ENCODE results near the gene PTGER4. TPM values are rescaled to one million over a fixed set of nuclear protein-coding genes. Genes with fewer than 3 reads are reported as not detected.
"Not testable (repeated sequence)": the region's sequence is repeated elsewhere in the genome, so short reads cannot be mapped to it uniquely, and the experiment has no call there.

Gene PTGER4
- 4.8 and 9.2 TPM in 2 replicates for total RNA-seq (2014; rRNA removed; shearing (Covaris generic))
- 2.1 and 4.3 TPM in 2 replicates for polyA plus RNA-seq (2015; cell fraction: cytosol; rRNA removed)
- 3.6 TPM in 2 replicates for polyA plus RNA-seq (2015; cell fraction: nucleus; rRNA removed)

DNA sequence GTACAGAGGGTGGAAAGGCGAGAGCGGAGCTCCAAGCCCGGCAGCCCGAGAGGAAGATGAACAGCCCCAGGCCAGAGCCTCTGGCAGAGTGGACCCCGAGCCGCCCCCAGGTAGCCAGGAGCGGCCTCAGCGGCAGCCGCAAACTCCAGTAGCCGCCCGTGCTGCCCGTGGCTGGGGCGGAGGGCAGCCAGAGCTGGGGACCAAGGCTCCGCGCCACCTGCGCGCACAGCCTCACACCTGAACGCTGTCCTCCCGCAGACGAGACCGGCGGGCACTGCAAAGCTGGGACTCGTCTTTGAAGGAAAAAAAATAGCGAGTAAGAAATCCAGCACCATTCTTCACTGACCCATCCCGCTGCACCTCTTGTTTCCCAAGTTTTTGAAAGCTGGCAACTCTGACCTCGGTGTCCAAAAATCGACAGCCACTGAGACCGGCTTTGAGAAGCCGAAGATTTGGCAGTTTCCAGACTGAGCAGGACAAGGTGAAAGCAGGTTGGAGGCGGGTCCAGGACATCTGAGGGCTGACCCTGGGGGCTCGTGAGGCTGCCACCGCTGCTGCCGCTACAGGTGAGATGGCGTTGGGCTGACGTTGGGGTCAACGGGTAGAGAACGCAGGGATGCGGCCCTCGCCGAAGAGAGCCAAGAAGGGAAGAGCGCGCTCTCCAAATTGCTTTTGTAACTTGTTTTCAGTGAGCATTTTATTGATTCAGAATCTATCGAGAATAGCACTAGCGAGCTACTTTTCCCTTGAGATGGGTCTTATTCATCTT, at the start of gene PTGER4:
Gene PTGER4, plus strand, starts transcription at position 3 of the 769 bp plus-strand sequence. CDS start 1,079 bp downstream, outside the sequence.
- no peak for DNase-seq (ENCODE audit: low read depth)

GRCh38 chr5:40630126-40630525, 49.6 kb upstream of the PTGER4 start:
- DNase-seq (ENCODE audit: low read depth): no peak

- no peak for DNase-seq (ENCODE audit: low read depth)
These were observed 48.5 kb upstream of the PTGER4 start for GRCh38 chr5:40631236-40631635.

- no peak for DNase-seq (ENCODE audit: low read depth)
These were observed 45.6 kb upstream of the PTGER4 start for GRCh38 chr5:40634154-40634553.

DNA sequence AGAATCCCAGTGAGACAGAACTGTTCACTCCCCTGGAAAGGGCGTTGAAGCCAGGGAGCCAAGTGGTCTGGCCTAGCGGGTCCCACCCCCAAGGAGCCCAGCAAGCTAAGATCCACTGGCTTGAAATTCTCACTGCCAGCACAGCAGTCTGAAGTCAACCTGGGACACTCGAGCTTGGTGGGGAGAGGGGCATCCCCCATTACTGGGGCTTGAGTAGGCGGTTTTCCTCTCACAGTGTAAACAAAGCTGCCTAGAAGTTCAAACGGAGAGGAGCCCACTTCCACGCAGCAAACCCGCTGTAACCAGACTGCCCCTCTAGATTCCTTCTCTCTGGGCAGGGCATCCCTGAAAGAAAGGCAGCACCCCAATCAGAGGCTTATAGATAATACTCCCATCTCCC, 45.1 kb upstream of the PTGER4 start:
- no peak for DNase-seq (ENCODE audit: low read depth)

- DNase-seq (ENCODE audit: low read depth): not testable (repeated sequence)
These were observed 40.2 kb upstream of the PTGER4 start for GRCh38 chr5:40639531-40639930.

- DNase-seq (ENCODE audit: low read depth): no peak
These were observed 33.4 kb upstream of the PTGER4 start for GRCh38 chr5:40646266-40646665.

DNA sequence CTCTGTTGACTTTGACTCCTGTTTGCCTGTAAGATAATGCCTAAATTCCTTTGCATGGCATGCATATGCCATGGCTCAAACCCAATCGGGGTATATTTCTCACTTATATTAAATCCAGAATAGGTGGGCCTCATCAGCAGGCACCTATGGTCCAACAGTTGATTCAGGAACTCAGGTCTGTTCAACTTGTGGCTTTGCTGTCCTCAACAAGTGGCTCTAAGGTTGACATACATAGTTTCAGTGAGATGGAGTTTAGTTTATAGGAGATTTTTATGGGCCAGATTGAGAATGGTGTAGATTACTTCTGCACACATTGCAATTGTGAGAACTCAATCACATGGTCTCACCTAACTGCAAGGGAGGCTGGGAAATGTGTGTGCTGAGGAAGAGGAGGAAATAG, 31.6 kb upstream of the PTGER4 start:
- no peak for DNase-seq (ENCODE audit: low read depth)

- DNase-seq (ENCODE audit: low read depth): no peak
These were observed 30.2 kb upstream of the PTGER4 start for GRCh38 chr5:40649463-40650030.

GRCh38 chr5:40651201-40651600, 28.5 kb upstream of the PTGER4 start:
- no peak for DNase-seq (ENCODE audit: low read depth)

DNA sequence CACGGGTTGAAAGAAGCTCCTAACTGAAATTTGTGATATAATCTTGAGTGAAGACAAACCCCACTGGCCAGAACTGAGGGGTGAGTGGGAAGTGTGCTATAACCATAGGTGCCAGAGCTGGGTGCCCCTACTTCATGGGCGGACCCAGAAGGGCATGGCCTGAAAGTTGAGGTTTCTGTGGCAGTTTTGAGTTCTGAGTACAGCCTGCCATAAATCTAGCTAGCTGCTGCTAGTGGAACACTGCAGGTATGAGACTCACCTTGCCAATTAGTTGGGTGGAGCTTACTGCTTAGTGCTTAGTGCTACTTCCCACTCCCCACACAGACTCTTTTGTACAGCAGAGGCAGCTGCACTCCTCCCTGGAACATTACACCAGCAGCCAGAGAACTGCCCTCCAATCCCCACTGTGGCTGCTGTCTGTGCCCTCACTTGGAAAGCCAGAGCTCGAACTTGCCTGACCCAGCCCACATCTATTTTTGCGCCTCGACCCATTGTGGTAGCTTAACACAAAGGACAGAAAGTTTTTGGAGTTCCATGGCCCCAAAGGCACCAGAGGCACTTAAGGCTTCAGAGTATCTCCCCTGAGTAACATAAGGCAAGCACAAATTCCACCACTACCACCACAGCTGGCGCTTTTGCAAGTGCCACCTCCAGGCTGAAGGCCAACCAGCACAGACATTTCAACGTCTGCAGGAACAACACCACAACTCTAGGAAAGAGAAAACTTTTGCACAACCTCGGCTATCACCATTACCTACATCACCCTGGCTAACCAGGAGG, 27.1 kb upstream of the PTGER4 start:
- DNase-seq (ENCODE audit: low read depth): no peak

GRCh38 chr5:40653221-40654022, 26.3 kb upstream of the PTGER4 start:
- no peak for DNase-seq (ENCODE audit: low read depth)

GRCh38 chr5:40654377-40654991, 25.2 kb upstream of the PTGER4 start:
- DNase-seq (ENCODE audit: low read depth): no peak

DNA sequence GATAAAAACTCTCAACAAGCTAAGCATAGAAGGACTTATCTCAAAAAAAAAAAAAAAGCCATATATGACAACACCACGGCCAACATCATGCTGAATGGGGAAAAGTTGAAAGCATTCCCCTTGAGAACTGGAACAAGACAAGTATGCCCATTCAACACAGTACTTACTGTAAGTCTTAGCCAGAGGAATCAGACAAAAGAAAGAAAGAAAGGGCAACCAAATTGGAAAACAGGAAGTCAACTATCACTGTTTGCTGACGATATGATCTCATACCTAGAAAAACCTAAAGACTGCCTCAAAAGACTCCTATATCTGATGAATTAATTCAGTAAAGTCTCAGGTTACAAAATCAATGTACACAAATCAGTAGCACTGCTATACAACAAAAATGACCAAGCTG, 24.6 kb upstream of the PTGER4 start:
- DNase-seq (ENCODE audit: low read depth): no peak

- not testable (repeated sequence) for DNase-seq (ENCODE audit: low read depth)
These were observed 23.6 kb upstream of the PTGER4 start for GRCh38 chr5:40656091-40656490.

DNA sequence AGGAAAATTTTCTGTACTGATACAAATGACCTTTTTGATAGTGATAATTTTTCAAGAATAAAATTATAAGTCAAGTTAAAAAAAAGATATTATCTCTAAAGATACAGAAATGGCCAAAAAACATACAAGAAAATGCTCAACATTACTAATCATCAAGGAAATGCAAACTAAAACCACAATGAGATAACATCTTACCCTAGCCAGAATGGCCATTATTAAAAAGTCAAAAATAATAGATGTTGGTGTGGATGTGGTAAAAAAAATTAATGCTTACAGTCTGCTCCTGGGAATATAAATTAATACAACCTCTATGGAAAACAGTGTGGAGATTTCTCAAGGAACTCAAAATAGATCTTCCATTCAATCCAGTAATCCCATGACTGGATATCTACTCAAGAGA, 22.9 kb upstream of the PTGER4 start:
- no peak for DNase-seq (ENCODE audit: low read depth)

GRCh38 chr5:40660751-40661150, 19.0 kb upstream of the PTGER4 start:
- no peak for DNase-seq (ENCODE audit: low read depth)

DNA sequence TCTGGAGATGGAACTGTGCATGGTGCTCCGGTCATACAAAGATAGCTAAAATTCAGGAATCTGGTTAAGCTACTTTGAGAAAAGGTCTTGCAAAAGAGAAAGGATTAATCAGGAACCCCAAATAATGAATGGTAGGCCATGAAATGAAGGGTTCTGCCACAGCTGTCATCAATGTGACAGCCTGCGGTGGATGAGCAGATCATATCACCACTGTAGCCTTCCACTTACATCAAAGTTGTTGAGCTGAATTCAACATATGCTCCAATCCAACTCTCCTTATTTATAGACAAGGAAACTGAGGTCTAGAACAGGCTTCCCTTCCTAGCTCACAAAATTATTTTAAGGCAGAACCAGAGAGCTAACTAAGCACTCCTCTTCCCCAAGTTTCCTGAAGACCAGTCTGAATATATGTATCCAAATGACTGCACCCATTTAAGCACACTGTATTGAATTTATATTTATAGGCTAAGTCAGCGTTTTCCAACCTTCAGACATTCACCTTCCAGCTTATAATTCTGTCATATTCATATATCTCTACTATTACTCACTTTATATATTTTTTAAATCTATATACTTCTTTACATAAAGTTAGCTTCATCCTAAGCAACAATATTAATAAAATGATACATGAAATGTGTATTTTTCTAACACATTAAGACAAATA, 13.9 kb upstream of the PTGER4 start:
- DNase-seq (ENCODE audit: low read depth): no peak

- DNase-seq (ENCODE audit: low read depth): no peak
These were observed 13.1 kb upstream of the PTGER4 start for GRCh38 chr5:40666657-40667056.

DNA sequence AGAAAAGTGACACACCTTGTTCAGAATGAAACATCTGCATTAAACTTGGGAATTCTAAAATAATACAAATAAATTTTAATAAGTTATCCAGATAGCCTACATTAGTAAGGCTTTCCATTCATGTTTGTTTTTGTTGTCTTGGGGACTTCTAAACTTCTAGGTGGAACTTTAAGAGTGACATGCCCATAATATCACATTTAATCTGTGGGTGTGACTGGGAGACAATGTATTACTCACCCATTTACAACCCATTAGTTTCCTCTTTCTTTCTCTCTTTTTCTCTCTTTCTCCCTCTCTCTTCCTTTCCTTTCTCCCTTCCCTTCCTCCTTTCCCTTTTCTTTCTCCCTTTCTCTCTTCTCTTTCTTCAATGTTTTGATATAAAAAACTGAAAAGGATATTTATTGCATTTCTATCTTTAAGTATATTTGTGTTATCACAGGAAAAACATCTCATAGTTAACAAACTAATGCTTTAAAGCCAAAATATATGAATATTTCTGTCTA, 12.5 kb upstream of the PTGER4 start:
- no peak for DNase-seq (ENCODE audit: low read depth)
